NCI-H748 (cell line): ENCODE measurements around the gene DPEP2.
"Not testable (repeated sequence)": the region's sequence is repeated elsewhere in the genome, so short reads cannot be mapped to it uniquely, and the experiment has no call there.

Experiments
- DNase-seq: peaks from one replicate; lab custom pipeline; 2025; ENCODE audit not compliant: unreplicated experiment; lab: John Stamatoyannopoulos, UW

DPEP2 gene

DNA sequence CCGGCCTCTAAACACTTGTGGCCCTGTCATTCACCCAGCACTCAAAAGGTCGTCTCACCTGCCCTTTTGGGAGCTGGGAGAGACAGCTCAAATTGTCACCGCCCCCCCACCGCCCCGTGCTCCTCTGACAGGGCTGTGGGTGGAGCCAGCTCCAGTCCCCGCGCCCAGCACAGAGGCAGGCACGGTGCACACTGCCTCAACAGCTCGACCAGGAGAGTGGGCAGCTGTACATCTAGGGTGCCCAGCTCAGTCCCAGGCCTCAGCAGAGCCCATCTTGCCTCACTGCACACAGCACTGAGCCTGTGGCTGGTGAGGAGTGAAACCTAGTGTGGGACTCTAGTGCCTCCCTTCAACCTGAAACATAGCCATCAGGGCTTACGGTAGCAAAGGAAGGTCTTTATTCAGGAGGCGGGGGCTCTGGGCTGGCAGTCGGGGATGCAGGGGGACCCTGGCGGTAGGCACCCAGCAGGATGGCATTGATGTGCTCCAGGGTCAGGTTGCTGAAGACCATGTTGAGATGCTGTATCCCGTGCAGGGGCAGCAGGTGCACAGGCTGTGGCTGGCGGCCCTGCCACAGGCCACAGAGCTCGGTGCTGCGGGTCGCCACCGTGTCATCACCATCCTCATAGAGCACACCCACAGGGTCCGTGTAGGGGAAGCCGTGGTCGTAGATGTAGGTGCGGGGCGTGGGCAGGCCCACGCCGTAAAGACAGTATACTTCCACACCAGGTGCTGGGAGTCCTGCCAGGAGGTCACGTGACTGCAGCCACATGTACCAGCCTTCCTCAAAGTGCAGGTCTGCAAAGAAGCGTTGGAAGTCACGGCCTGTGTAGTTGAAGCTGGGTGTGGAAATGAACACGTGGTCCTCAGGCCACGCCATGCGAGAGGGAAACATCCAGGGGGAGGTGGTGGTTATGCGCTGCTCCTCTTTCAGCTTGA is 59.5 kb downstream of the DPEP2 start:
- no peak for DNase-seq

DNA sequence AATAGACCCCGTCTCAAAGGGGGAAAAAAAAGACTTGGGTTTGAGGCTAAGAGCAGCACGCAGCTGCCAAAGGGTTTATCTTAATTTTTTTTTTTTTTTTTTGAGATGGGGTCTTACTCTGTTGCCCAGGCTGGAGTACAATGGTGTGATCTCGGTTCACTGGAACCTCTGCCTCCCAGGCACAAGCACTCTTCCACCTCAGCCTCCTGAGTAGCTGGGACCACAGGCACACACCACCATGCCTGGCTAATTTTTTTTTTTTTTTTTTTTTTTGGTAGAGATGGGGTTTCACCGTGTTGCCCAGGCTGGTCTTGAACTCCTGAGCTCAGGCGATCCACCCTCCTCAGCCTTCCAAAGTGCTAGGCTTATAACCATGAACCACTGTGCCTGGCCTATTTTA is 61.6 kb downstream of the DPEP2 start:
- DNase-seq: not testable (repeated sequence)
